Measurements from ENCODE around the gene PACRG. TPM values are rescaled to one million over a fixed set of nuclear protein-coding genes. Genes with fewer than 3 reads are reported as not detected.

Gene PACRG
- polyA plus RNA-seq, 3 donors: not detected

DNA sequence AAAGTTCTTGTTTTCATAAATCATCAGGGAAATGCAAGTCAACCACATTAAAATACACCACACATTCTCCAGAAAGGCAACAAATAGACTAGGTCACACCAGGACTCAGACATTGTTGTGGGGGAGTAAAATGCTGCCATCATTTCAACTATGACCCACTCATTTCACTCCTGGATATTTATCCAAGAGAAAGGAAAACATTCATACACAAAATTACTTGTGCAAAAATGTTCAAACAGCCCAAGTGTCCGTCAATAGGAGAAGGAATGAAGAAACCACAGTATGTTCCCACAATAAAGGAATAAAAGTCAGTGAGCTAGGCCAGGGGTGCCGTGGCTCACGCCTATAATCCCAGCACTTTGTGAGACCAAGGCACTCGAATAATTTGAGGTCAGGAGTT lies 605.3 kb downstream of the PACRG start:
- Mint-ChIP-seq H3K4me3 (no peak overlapping the region), H3K27ac (peak overlapping the region in 1 of 7 donors; percentile 7), H3K9me3 (peaks cover 0 to 6% (median 0%) of the 10 kb centered on the region in 7 donors), H3K36me3 (no peaks in the 10 kb centered on the region), H3K27me3 (ENCODE audit: low read depth in 3 of 3) (peaks cover 5 to 17% (median 6%) of the 10 kb centered on the region in 3 donors), H3K4me1 (peaks cover 30% of the 10 kb centered on the region)
- Histone ChIP-seq H3K4me1 (ENCODE audit: control insufficient read depth in 1 of 2, insufficient read depth in 2 of 2, low read length in 2 of 2) (peaks cover 9 to 20% of the 10 kb centered on the region in 2 donors), H3K9ac (ENCODE audit: insufficient read depth, low read length, poor library complexity, severe bottlenecking) (no peak overlapping the region), H3K36me3 (replicated peaks in 1 of 2; ENCODE audit: control insufficient read depth in 1 of 2, insufficient read depth in 2 of 2, low read length in 2 of 2) (no peaks in the 10 kb centered on the region), H3K4me3 (replicated peaks in 1 of 3; ENCODE audit: low read depth in 2 of 3, low read length in 3 of 3) (no peak overlapping the region), H2AFZ (ENCODE audit: insufficient read depth, low read depth, low read length, poor library complexity, severe bottlenecking) (no peak overlapping the region), H3K4me2 (replicated peaks; ENCODE audit: extremely low read depth, low read length, poor library complexity, severe bottlenecking) (no peak overlapping the region), H3K27ac (ENCODE audit: low read depth in 1 of 2, low read length in 2 of 2) (no peak overlapping the region), H4K20me1 (ENCODE audit: insufficient read depth, low read length) (no peaks in the 10 kb centered on the region), H3K9me3 (replicated peaks in 1 of 2; ENCODE audit: control insufficient read depth in 1 of 2, insufficient read depth in 1 of 2, low read length in 2 of 2) (no peaks in the 10 kb centered on the region), H3K79me2 (ENCODE audit: insufficient read depth, low read length) (no peaks in the 10 kb centered on the region), H3K27me3 (ENCODE audit: control insufficient read depth in 2 of 2, insufficient read depth in 2 of 2, low read length in 2 of 2) (no peaks in the 10 kb centered on the region)
- DNase-seq: no peak
- no CpG with 5 or more reads among the region's 4 CpGs for whole genome bisulfite sequencing (ENCODE audit: insufficient coverage)
- TF ChIP-seq, protein P1, sequence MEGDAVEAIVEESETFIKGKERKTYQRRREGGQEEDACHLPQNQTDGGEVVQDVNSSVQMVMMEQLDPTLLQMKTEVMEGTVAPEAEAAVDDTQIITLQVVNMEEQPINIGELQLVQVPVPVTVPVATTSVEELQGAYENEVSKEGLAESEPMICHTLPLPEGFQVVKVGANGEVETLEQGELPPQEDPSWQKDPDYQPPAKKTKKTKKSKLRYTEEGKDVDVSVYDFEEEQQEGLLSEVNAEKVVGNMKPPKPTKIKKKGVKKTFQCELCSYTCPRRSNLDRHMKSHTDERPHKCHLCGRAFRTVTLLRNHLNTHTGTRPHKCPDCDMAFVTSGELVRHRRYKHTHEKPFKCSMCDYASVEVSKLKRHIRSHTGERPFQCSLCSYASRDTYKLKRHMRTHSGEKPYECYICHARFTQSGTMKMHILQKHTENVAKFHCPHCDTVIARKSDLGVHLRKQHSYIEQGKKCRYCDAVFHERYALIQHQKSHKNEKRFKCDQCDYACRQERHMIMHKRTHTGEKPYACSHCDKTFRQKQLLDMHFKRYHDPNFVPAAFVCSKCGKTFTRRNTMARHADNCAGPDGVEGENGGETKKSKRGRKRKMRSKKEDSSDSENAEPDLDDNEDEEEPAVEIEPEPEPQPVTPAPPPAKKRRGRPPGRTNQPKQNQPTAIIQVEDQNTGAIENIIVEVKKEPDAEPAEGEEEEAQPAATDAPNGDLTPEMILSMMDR (IDR thresholded peaks at IDR 0.05): no peak
- intact Hi-C loops (cut with micrococcal nuclease): no loop called here

DNA sequence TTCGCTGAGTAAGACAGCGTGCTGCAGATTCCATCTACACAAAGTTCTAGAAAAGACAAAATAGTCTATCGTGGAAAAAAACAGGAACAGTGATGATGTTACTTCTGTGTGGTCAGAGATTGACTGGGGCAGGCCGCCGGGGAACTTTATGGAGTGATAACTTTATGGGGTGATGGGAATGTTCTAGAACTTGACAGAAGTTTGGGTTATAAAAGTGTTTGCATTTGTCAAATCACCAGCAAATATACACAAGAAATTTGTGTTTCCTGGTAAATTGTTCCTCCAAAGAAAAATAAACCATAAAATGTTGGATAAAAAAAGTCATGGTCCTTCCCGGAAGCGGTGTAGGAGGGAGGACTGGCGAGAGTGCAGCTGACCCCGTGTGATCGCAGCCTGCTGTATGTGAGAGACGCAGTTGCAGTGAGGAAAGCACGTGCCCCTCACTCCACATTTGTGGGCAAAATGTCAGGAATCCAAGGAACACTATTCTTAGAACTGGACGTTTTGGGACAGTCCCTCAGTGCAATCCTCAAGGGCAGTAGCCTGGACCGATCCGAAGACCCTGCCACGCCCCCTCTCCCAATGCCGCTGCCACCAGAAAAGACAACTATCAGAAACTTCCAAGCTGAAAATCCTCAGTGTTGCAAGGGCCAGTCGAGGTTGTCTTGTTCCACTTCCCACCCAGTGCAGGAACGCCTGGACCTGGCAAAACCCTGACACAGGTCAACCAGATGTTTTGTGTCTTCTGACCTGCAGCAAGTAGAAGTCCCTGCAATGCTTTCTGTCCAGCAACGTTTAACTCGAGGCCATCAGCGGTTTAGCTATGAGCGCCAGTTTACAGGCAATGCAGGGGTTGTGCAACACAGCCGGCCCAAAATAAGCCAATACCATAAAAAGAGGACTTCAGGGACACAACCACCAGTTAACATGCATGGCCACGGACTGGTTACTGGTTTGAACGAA lies 606.2 kb downstream of the PACRG start:
- Histone ChIP-seq H3K9me3 (replicated peaks in 1 of 2; ENCODE audit: control insufficient read depth in 1 of 2, insufficient read depth in 1 of 2, low read length in 2 of 2) (no peaks in the 10 kb centered on the region), H3K9ac (ENCODE audit: insufficient read depth, low read length, poor library complexity, severe bottlenecking) (no peak overlapping the region), H3K4me1 (ENCODE audit: control insufficient read depth in 1 of 2, insufficient read depth in 2 of 2, low read length in 2 of 2) (peaks cover 9 to 20% of the 10 kb centered on the region in 2 donors), H3K27ac (ENCODE audit: low read depth in 1 of 2, low read length in 2 of 2) (no peak overlapping the region), H3K27me3 (ENCODE audit: control insufficient read depth in 2 of 2, insufficient read depth in 2 of 2, low read length in 2 of 2) (no peaks in the 10 kb centered on the region), H3K4me3 (replicated peaks in 1 of 3; ENCODE audit: low read depth in 2 of 3, low read length in 3 of 3) (no peak overlapping the region), H2AFZ (ENCODE audit: insufficient read depth, low read depth, low read length, poor library complexity, severe bottlenecking) (no peak overlapping the region), H3K4me2 (replicated peaks; ENCODE audit: extremely low read depth, low read length, poor library complexity, severe bottlenecking) (no peak overlapping the region), H3K36me3 (replicated peaks in 1 of 2; ENCODE audit: control insufficient read depth in 1 of 2, insufficient read depth in 2 of 2, low read length in 2 of 2) (no peaks in the 10 kb centered on the region), H3K79me2 (ENCODE audit: insufficient read depth, low read length) (no peaks in the 10 kb centered on the region), H4K20me1 (ENCODE audit: insufficient read depth, low read length) (no peaks in the 10 kb centered on the region)
- TF ChIP-seq, protein P1 (IDR thresholded peaks at IDR 0.05): no peak
- DNase-seq: peak in 1 of 3 donors; percentile 21
- Mint-ChIP-seq H3K4me3 (no peak overlapping the region), H3K4me1 (peaks cover 30% of the 10 kb centered on the region), H3K27me3 (ENCODE audit: low read depth in 3 of 3) (peaks cover 5 to 16% (median 6%) of the 10 kb centered on the region in 3 donors), H3K27ac (peak overlapping the region in 1 of 7 donors; percentile 13), H3K9me3 (peaks cover 0 to 2% (median 0%) of the 10 kb centered on the region in 7 donors), H3K36me3 (no peaks in the 10 kb centered on the region)
- 84% methylated on average over 16 of the region's 26 CpGs for WGBS (ENCODE audit: insufficient coverage)
- intact Hi-C loops (cut with micrococcal nuclease): no loop called here
